IMR-90 (cell line): ENCODE results near the gene LYRM4. TPM values are rescaled to one million over a fixed set of nuclear protein-coding genes. Genes with fewer than 3 reads are reported as not detected.

Experiments used
- ATAC-seq: fragments of 200-7000 bp; cut with Tn5 transposase; 2 replicates; pipeline ENCODE4 v1.9.1; 2020; ENCODE audit warnings: low read depth, mild to moderate bottlenecking, moderate library complexity
- BruUV-seq: library from RNA; stranded (reverse); fragments of 400-500 nt; replicated peaks from 2 replicates; lab custom pipeline; 2021; lab: Mats Ljungman, UMichigan
- CTCF ChIA-PET: fragments of 300-600 bp; formaldehyde crosslinking; extraction: SDS; loops from one replicate; lab custom pipeline; 2021; ENCODE audit warnings: antibody characterized with exemption; lab: Yijun Ruan, JAX
- POLR2A ChIA-PET: fragments of 300-600 bp; sonication (Branson Sonifier 250); formaldehyde crosslinking; loops from one replicate; lab custom pipeline; 2022; ENCODE audit warnings: antibody characterized with exemption; ENCODE audit not compliant: unreplicated experiment; lab: Charles Lee
- DNase-seq: peaks from one replicate; pipeline ENCODE4 v3.0.0; 2013
- H2AFZ ChIP-seq: replicated peaks from 2 replicates; pipeline ENCODE3; 2013; ENCODE audit warnings: low read length, mild to moderate bottlenecking; ENCODE audit not compliant: poor library complexity
- H2AK5ac ChIP-seq: 2 replicates; pipeline ENCODE4 v1.6.1; 2013; ENCODE audit warnings: low read depth, low read length, inconsistent platforms
- H2AK9ac ChIP-seq: replicated peaks from 2 replicates; pipeline ENCODE3; 2013; ENCODE audit warnings: mild to moderate bottlenecking, low read depth, low read length, moderate library complexity; ENCODE audit not compliant: poor library complexity
- H2BK120ac ChIP-seq: 2 replicates; pipeline ENCODE4 v1.6.1; 2013; ENCODE audit warnings: low read depth, low read length, inconsistent platforms
- H2BK15ac ChIP-seq: 3 replicates; pipeline ENCODE4 v1.6.1; 2013; ENCODE audit warnings: low read depth, low read length, inconsistent platforms
- H2BK20ac ChIP-seq: 2 replicates; pipeline ENCODE4 v1.6.1; 2013; ENCODE audit warnings: low read depth, mild to moderate bottlenecking, inconsistent platforms, low read length, moderate library complexity
- H2BK5ac ChIP-seq: 2 replicates; pipeline ENCODE4 v1.6.1; 2013; ENCODE audit warnings: mild to moderate bottlenecking, low read depth, low read length, inconsistent platforms; ENCODE audit not compliant: poor library complexity, severe bottlenecking
- H3K14ac ChIP-seq: replicated peaks from 2 replicates; pipeline ENCODE4 v1.6.1; 2013; ENCODE audit warnings: low read depth, low read length, inconsistent platforms
- H3K18ac ChIP-seq: 2 replicates; pipeline ENCODE4 v1.6.1; 2013; ENCODE audit warnings: low read depth, low read length, control low read depth
- H3K23ac ChIP-seq: 2 replicates; pipeline ENCODE4 v1.6.1; 2013; ENCODE audit warnings: low read depth, low read length, inconsistent platforms
- H3K27ac ChIP-seq: 2 replicates; pipeline ENCODE4 v1.5.1; 2013; ENCODE audit warnings: mild to moderate bottlenecking, control low read depth, low read length; ENCODE audit not compliant: insufficient read depth
- H3K27me3 ChIP-seq: 2 replicates; pipeline ENCODE4 v1.6.1; 2013; ENCODE audit warnings: low read length; ENCODE audit not compliant: control insufficient read depth, insufficient read depth
- H3K36me3 ChIP-seq: 2 replicates; pipeline ENCODE4 v1.6.1; 2013; ENCODE audit warnings: low read length, mixed read lengths; ENCODE audit not compliant: control insufficient read depth, insufficient read depth
- H3K4ac ChIP-seq: 2 replicates; pipeline ENCODE4 v1.6.1; 2013; ENCODE audit warnings: low read depth, low read length, inconsistent platforms
- H3K4me1 ChIP-seq: 2 replicates; pipeline ENCODE4 v1.6.1; 2013; ENCODE audit warnings: low read length, mixed read lengths; ENCODE audit not compliant: control insufficient read depth, insufficient read depth
- H3K4me2 ChIP-seq: 2 replicates; pipeline ENCODE4 v1.6.1; 2013; ENCODE audit warnings: low read depth, mild to moderate bottlenecking, control low read depth, low read length, moderate library complexity
- H3K4me3 ChIP-seq: 2 replicates; pipeline ENCODE4 v1.5.1; 2013; ENCODE audit warnings: low read depth, mild to moderate bottlenecking, control low read depth, low read length, moderate library complexity; ENCODE audit not compliant: insufficient read depth
- H3K56ac ChIP-seq: 2 replicates; pipeline ENCODE4 v1.6.1; 2013; ENCODE audit warnings: low read length, inconsistent platforms; ENCODE audit not compliant: insufficient read depth; ENCODE audit errors: extremely low read depth
- H3K79me1 ChIP-seq, 2 experiments: 2 replicates each; pipeline ENCODE4 v1.6.1; 2013; ENCODE audit warnings: low read length in 2 of 2, inconsistent platforms in 1 of 2, low read depth in 1 of 2
- H3K9ac ChIP-seq: 2 replicates; pipeline ENCODE4 v1.6.1; 2013; ENCODE audit warnings: low read depth, low read length, control low read depth
- H3K9me1 ChIP-seq: 2 replicates; pipeline ENCODE4 v1.6.1; 2013; ENCODE audit warnings: low read length, inconsistent platforms; ENCODE audit not compliant: insufficient read depth
- H3K9me3 ChIP-seq: 2 replicates; pipeline ENCODE4 v1.6.1; 2013; ENCODE audit warnings: low read length; ENCODE audit not compliant: control insufficient read depth, insufficient read depth
- H4K20me1 ChIP-seq: 2 replicates; pipeline ENCODE4 v1.6.1; 2013; ENCODE audit warnings: low read length, inconsistent platforms; ENCODE audit not compliant: insufficient read depth
- H4K5ac ChIP-seq: 2 replicates; pipeline ENCODE4 v1.6.1; 2013; ENCODE audit warnings: mild to moderate bottlenecking, low read depth, low read length, control low read depth
- H4K8ac ChIP-seq, 2 experiments: 2 replicates each; pipeline ENCODE4 v1.6.1; 2013; ENCODE audit warnings: low read depth in 2 of 2, low read length in 2 of 2, control low read depth in 1 of 2, inconsistent platforms in 1 of 2
- H4K91ac ChIP-seq: 2 replicates; pipeline ENCODE4 v1.6.1; 2013; ENCODE audit warnings: low read depth, low read length, inconsistent platforms; ENCODE audit not compliant: insufficient read depth
- FOS ChIP-seq: fragments of 150-350 bp; IDR thresholded peaks from 2 replicates; pipeline ENCODE4 v1.6.1; 2016; ENCODE audit warnings: low read depth, low read length
- NFE2L2 ChIP-seq: fragments of 150-350 bp; IDR thresholded peaks from 2 replicates; pipeline ENCODE4 v1.6.1; 2016; ENCODE audit warnings: low read depth, mild to moderate bottlenecking, low read length
- WGBS, 2 experiments: methylation state at CpG; one replicate each; pipeline versions ENCODE4 v1.1.5 to v1.1.7; 2013; ENCODE audit warnings: missing lambda C conversion rate in 2 of 2; ENCODE audit not compliant: insufficient read length in 1 of 2; ENCODE audit errors: extremely low coverage in 2 of 2; 5-methylcytosine and 5-hydroxymethylcytosine counted together
- dilution Hi-C: fragments of 300-500 bp; cut with HindIII; formaldehyde crosslinking; loops from one replicate; pipeline ENCODE4 v1.14.3; 2018; ENCODE audit warnings: low sequenced_read_pairs; ENCODE audit not compliant: unreplicated experiment
- in situ Hi-C: fragments of 300-500 bp; cut with MboI; formaldehyde crosslinking; loops from 3 replicates; pipeline ENCODE4 v1.14.3; 2019; ENCODE audit warnings: low sequenced_read_pairs, inconsistent platforms, mixed read lengths
- intact Hi-C: fragments of 100-400 bp; cut with micrococcal nuclease; formaldehyde crosslinking; loops from 2 replicates; pipeline ENCODE4 v1.10.0; 2022
- polyA plus RNA-seq, 3 experiments: library from polyadenylated mRNA; depleted of rRNA; stranded (reverse); fragments of >200 nt; gene quantifications; 2 replicates each; pipeline ENCODE4 v1.2.3, GENCODE V29; 2012; ENCODE audit warnings: low replicate concordance in 1 of 3
- total RNA-seq: library from RNA; depleted of rRNA; stranded (reverse); fragments of >200 nt; gene quantifications from 2 replicates; pipeline ENCODE4 v1.2.3, GENCODE V29; 2012
- TF ChIP-seq, protein P1 (sequence below): conservative IDR thresholded peaks from 2 replicates; pipeline ENCODE4 v1.5.1; 2012; ENCODE audit warnings: mild to moderate bottlenecking, low read depth, low read length, improper control_type of control experiment

Gene LYRM4
- total and polyA plus RNA-seq, 2 of the 4 experiments (the other 2 are of a cell fraction) = 11.5 to 26.6 TPM

DNA sequence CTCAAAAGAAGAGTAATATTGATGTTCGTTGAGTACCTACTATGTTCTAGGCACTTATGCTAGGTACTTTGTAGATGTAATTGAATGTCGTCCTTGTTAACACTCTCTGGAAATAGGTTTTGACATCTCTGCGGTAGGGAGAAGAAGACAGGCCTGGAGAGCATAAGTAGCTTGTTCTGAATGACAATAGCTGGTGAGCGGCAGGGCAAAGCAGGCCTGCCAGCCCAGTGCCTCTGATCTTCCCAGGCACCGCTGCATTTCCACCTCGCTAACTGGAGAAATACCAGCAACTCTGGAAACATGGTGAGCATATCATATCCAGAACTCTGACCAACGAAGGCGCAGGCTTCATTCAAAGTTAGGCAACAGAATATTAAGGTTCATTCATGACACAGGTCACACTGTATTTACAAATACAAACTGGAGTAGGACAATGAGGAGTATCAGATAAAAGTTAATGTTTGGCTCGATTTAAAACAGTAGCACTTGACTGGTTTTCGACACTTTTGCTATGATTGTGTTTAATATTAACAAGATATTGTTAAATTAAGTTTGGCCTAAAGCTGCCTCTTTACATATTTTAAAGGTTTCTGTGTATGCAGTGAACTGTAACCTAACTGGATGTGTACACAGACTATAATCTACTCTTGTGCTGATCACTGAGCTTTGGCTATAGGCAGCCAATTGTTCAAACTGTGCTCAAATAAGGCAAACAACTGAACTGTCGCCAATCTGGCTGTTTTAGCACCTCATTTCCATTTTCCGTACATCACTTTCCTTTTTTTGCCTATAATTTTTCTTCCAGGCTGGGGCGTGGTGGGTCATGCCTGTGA is 121.5 kb downstream of the LYRM4 start:
- no peaks in the 10 kb centered on the region for H3K9me1 ChIP-seq
- intact Hi-C loops = no loop called here
- H3K23ac ChIP-seq = no peak overlapping the region
- in situ Hi-C loops = no loop called here
- ATAC-seq = no peak
- DNase-seq = no peak
- no peak overlapping the region for H2AFZ ChIP-seq
- H2BK5ac ChIP-seq = no peak overlapping the region
- no peak overlapping the region for H2AK5ac ChIP-seq
- no peaks in the 10 kb centered on the region for H4K20me1 ChIP-seq
- H3K4me3 ChIP-seq = no peak overlapping the region
- dilution Hi-C loops = no loop called here
- H2AK9ac ChIP-seq = no peak overlapping the region
- no peak overlapping the region for H3K18ac ChIP-seq
- TF ChIP-seq, protein P1, sequence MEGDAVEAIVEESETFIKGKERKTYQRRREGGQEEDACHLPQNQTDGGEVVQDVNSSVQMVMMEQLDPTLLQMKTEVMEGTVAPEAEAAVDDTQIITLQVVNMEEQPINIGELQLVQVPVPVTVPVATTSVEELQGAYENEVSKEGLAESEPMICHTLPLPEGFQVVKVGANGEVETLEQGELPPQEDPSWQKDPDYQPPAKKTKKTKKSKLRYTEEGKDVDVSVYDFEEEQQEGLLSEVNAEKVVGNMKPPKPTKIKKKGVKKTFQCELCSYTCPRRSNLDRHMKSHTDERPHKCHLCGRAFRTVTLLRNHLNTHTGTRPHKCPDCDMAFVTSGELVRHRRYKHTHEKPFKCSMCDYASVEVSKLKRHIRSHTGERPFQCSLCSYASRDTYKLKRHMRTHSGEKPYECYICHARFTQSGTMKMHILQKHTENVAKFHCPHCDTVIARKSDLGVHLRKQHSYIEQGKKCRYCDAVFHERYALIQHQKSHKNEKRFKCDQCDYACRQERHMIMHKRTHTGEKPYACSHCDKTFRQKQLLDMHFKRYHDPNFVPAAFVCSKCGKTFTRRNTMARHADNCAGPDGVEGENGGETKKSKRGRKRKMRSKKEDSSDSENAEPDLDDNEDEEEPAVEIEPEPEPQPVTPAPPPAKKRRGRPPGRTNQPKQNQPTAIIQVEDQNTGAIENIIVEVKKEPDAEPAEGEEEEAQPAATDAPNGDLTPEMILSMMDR = no peak
- TF ChIP-seq NFE2L2 (no peak), FOS (no peak)
- H2BK15ac ChIP-seq = no peak overlapping the region
- no peaks in the 10 kb centered on the region for H3K9me3 ChIP-seq
- no peak overlapping the region for H3K14ac ChIP-seq
- ChIA-PET CTCF (no interaction called here), POLR2A (no interaction called here)
- H2BK20ac ChIP-seq = no peak overlapping the region
- H3K4me1 ChIP-seq = no peaks in the 10 kb centered on the region; the same call in 1 of the 2 replicates
- no peak overlapping the region for H2BK120ac ChIP-seq
- H3K56ac ChIP-seq = no peak overlapping the region
- H3K36me3 ChIP-seq = no peaks in the 10 kb centered on the region
- H4K8ac ChIP-seq = no peak overlapping the region
- H3K27me3 ChIP-seq = no peaks in the 10 kb centered on the region
- no peaks in the 10 kb centered on the region for H3K79me1 ChIP-seq
- H3K27ac ChIP-seq = no peak overlapping the region
- no TSS peak for BruUV-seq
- H4K5ac ChIP-seq = no peak overlapping the region
- no peak overlapping the region for H4K91ac ChIP-seq
- no CpG with 5 or more reads among the region's 13 CpGs for WGBS, 2 experiments
- H3K9ac ChIP-seq = no peak overlapping the region
- no peak overlapping the region for H3K4me2 ChIP-seq
- no peak overlapping the region for H3K4ac ChIP-seq
